ENCODE measurements around the gene PKD2L1. TPM values are rescaled to one million over a fixed set of nuclear protein-coding genes. Genes with fewer than 3 reads are reported as not detected.

Gene PKD2L1
- total RNA-seq, 2 donors from 2014 or later: not detected

DNA sequence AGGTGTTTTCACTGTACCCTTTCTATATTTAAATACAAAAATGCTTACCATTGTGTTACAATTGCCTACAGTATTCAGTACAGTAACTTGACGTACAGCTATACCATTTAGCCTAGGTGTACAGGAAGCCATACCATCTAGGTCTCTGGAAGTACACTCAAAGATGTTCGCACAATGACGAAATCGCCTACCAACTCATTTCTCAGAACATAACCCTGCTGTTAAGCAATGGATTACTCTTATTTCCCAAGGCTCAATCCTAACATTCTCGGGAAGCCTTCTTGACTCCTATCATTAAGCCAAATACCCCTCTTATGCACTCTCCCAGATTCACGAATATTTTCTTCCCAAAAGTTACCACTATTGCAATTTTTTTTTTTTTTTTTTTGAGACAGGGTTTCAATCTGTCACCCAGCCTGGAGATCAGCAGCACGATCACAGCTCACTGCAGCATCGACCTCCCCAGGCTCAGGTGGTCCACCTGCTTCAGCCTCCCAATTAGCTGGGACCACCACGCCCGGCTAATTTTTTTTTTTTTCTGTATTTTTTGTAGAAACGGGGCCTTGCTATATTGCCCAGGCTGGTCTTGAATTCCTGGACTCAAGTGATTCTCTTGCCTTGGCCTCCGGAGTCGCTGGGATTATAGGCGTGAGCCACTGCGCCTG, 64.1 kb downstream of the PKD2L1 start:
- 87 to 93% methylated on average over 15 of the region's 15 CpGs for WGBS, 2 donors
- Histone ChIP-seq H3K4me1 (peaks cover 19% of the 10 kb centered on the region), H3K36me3 (replicated peaks in 1 of 2; ENCODE audit: insufficient read depth in 1 of 2, low read depth in 2 of 2) (no peaks in the 10 kb centered on the region), H3K27me3 (no peaks in the 10 kb centered on the region), H3K4me3 (no peak overlapping the region), H3K27ac (no peak overlapping the region), H3K9me3 (no peaks in the 10 kb centered on the region)
- intact Hi-C loops (cut with DNase I): no loop called here
- TF ChIP-seq POLR2A (IDR thresholded peaks at IDR 0.05): no peak
- TF ChIP-seq, protein P1, sequence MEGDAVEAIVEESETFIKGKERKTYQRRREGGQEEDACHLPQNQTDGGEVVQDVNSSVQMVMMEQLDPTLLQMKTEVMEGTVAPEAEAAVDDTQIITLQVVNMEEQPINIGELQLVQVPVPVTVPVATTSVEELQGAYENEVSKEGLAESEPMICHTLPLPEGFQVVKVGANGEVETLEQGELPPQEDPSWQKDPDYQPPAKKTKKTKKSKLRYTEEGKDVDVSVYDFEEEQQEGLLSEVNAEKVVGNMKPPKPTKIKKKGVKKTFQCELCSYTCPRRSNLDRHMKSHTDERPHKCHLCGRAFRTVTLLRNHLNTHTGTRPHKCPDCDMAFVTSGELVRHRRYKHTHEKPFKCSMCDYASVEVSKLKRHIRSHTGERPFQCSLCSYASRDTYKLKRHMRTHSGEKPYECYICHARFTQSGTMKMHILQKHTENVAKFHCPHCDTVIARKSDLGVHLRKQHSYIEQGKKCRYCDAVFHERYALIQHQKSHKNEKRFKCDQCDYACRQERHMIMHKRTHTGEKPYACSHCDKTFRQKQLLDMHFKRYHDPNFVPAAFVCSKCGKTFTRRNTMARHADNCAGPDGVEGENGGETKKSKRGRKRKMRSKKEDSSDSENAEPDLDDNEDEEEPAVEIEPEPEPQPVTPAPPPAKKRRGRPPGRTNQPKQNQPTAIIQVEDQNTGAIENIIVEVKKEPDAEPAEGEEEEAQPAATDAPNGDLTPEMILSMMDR (IDR thresholded peaks at IDR 0.05): no peak
- DNase-seq: no peak
- ATAC-seq: no peak

DNA sequence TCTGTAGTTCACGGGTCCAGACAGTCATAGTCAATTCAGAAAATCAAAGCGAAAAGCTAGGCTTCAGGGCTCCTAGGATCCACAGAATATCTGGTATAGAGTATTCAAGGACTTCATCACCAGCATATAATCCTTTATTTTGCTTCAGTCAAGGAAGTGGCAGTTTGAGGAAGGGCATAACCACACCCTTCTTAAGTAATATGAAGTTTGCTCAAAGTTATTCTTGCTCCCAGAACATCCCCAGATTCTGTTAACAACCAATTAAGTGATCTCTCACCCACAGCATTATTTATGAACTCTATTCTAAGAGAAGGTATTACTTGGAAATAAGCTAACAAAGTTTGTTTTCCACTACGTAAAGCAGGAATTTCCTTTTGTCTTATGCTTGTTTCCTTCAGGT, 75.8 kb downstream of the PKD2L1 start:
- H3K4me1 ChIP-seq: no peaks in the 10 kb centered on the region
- 94 to 96% methylated on average over 3 of the region's 3 CpGs for WGBS, 2 donors

DNA sequence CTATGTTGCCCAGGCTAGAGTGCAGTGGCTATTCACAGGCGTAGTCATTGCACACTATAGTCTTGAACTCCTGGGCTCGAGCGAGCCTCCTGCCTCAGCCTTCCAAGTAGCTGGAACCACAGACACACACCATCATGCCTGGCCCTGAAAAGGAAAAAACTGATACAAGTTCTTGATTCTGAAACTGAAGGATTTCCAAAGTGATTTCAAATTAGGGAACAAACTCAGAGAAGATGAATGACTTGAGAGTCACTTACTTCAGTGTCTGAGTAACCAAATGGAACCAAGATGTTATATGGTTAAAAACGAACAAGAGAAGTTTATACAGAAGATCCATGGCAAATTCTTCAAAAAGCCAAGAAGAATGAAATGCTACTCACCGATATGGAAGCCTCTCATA, 77.0 kb downstream of the PKD2L1 start:
- ATAC-seq (no peak), DNase-seq (no peak)
- WGBS, 2 donors: 89 to 91% methylated on average over 5 of the region's 5 CpGs
- H3K4me3 ChIP-seq: no peak overlapping the region
- peaks cover 4 to 21% of the 10 kb centered on the region in 2 donors for H3K36me3 ChIP-seq (replicated peaks in 1 of 2; ENCODE audit: insufficient read depth in 1 of 2, low read depth in 2 of 2)
- H3K4me1 ChIP-seq: no peaks in the 10 kb centered on the region
- no peaks in the 10 kb centered on the region for H3K27me3 ChIP-seq
- no peak overlapping the region for H3K27ac ChIP-seq
- H3K9me3 ChIP-seq: no peaks in the 10 kb centered on the region
- TF ChIP-seq, protein P1 (IDR thresholded peaks at IDR 0.05): no peak
- intact Hi-C loops (cut with DNase I): no loop called here

More for the DNA sequence above, 75.8 kb downstream of the PKD2L1 start:
- H3K27me3 ChIP-seq: no peaks in the 10 kb centered on the region
- DNase-seq (no peak), ATAC-seq (no peak)
- intact Hi-C loops (cut with DNase I): no loop called here
- no peak for TF ChIP-seq POLR2A (IDR thresholded peaks at IDR 0.05)
- TF ChIP-seq, protein P1 (IDR thresholded peaks at IDR 0.05): no peak
- H3K27ac ChIP-seq: no peak overlapping the region
- no peak overlapping the region for H3K4me3 ChIP-seq
- H3K9me3 ChIP-seq: no peaks in the 10 kb centered on the region
- peaks cover 4 to 19% of the 10 kb centered on the region in 2 donors for H3K36me3 ChIP-seq (replicated peaks in 1 of 2; ENCODE audit: insufficient read depth in 1 of 2, low read depth in 2 of 2)

DNA sequence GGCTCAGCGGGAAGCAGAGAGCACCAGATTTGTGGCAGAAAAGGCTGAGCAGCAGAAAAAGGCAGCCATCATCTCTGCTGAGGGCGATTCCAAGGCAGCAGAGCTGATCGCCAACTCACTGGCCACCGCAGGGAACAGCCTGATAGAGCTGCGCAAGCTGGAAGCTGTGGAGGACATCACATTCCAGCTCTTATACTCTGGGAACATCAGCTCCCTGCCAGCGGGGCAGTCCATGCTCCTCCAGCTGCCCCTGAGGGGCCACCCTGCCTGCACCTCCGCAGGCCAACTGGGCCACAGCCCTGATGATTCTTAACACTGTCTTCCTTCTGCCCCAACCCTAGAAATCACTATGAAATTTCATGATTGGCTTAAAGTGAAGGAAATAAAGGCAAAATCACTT, 81.2 kb downstream of the PKD2L1 start:
- no peak overlapping the region for H3K4me3 ChIP-seq
- ATAC-seq (no peak), DNase-seq (no peak)
- H3K4me1 ChIP-seq: no peaks in the 10 kb centered on the region
- H3K27ac ChIP-seq: no peak overlapping the region
- intact Hi-C loops (cut with DNase I): no loop called here
- H3K9me3 ChIP-seq: no peaks in the 10 kb centered on the region
- TF ChIP-seq POLR2A (IDR thresholded peaks at IDR 0.05): no peak
- TF ChIP-seq, protein P1 (IDR thresholded peaks at IDR 0.05): no peak
- peaks cover 0 to 28% of the 10 kb centered on the region in 2 donors for H3K36me3 ChIP-seq (replicated peaks in 1 of 2; ENCODE audit: insufficient read depth in 1 of 2, low read depth in 2 of 2)
- WGBS, 2 donors: 94 to 95% methylated on average over 7 of the region's 7 CpGs
- no peaks in the 10 kb centered on the region for H3K27me3 ChIP-seq
